Endothelial cell of umbilical vein (primary cell): Measurements from ENCODE around the gene RPSA.

ENCODE experiments used
- JUN ChIP-seq: IDR thresholded peaks from 2 replicates; pipeline ENCODE4 v1.6.1; 2011; ENCODE audit warnings: borderline replicate concordance, low read depth; ENCODE audit not compliant: insufficient read length, insufficient read depth
- MYC ChIP-seq: IDR thresholded peaks from one replicate; pipeline ENCODE4 v1.6.1; 2011; ENCODE audit warnings: mild to moderate bottlenecking, low read depth, low read length
- POLR2A ChIP-seq: IDR thresholded peaks from 2 replicates; pipeline ENCODE4 v1.6.1; 2012; ENCODE audit warnings: low read depth, mild to moderate bottlenecking, control low read depth, low read length
- POLR2AphosphoS5 ChIP-seq: IDR thresholded peaks from 2 replicates; pipeline ENCODE4 v1.6.1; 2012; ENCODE audit warnings: low read depth, mild to moderate bottlenecking, control low read depth, low read length, moderate library complexity; ENCODE audit not compliant: insufficient read depth
- TF ChIP-seq, protein P1 (sequence below), 2 donors: IDR thresholded peaks; 1 replicate in 1 of 2; 2 replicates in 1 of 2; pipeline ENCODE4 v1.5.1; 2011; ENCODE audit warnings: low read length in 2 of 2, mild to moderate bottlenecking in 2 of 2, moderate library complexity in 2 of 2, control low read depth in 1 of 2, inconsistent platforms in 1 of 2, low read depth in 1 of 2; ENCODE audit not compliant: insufficient read depth in 1 of 2; ENCODE audit errors: extremely low read depth in 1 of 2
- TF ChIP-seq, protein P2 (sequence below): IDR thresholded peaks from 2 replicates; pipeline ENCODE4 v1.6.1; 2011; ENCODE audit not compliant: insufficient read depth, insufficient read length

DNA sequence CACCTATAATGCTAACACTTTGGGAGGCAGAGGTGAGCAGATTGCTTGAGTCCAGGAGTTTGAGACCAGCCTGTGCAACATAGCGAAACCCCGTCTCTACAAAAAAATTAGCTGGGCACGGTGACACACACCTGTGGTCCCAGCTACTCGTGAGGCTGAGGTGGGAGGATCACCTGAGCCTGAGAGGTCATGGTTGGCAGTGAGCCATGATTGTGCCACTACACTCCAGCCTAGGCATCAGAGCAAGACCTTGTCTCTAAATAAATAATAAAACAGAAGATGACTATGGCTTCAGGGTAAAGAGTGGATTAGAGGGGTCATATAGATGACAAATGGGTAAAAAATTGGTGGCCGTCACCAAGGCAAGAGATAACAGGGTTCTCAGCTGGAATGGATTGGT is 20.2 kb upstream of the RPSA start:
- TF ChIP-seq POLR2AphosphoS5 (no peak), POLR2A (no peak), JUN (no peak), MYC (no peak)
- TF ChIP-seq, protein P1, sequence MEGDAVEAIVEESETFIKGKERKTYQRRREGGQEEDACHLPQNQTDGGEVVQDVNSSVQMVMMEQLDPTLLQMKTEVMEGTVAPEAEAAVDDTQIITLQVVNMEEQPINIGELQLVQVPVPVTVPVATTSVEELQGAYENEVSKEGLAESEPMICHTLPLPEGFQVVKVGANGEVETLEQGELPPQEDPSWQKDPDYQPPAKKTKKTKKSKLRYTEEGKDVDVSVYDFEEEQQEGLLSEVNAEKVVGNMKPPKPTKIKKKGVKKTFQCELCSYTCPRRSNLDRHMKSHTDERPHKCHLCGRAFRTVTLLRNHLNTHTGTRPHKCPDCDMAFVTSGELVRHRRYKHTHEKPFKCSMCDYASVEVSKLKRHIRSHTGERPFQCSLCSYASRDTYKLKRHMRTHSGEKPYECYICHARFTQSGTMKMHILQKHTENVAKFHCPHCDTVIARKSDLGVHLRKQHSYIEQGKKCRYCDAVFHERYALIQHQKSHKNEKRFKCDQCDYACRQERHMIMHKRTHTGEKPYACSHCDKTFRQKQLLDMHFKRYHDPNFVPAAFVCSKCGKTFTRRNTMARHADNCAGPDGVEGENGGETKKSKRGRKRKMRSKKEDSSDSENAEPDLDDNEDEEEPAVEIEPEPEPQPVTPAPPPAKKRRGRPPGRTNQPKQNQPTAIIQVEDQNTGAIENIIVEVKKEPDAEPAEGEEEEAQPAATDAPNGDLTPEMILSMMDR (IDR thresholded peaks at IDR 0.05; ENCODE audit: extremely low read depth in 1 of 2, insufficient read depth in 1 of 2, low read depth in 1 of 2, low read length in 2 of 2): no peak
- TF ChIP-seq, protein P2, sequence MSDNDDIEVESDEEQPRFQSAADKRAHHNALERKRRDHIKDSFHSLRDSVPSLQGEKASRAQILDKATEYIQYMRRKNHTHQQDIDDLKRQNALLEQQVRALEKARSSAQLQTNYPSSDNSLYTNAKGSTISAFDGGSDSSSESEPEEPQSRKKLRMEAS: no peak
